Lung (tissue), 12 donors: ENCODE results near the gene PASD1. TPM values are rescaled to one million over a fixed set of nuclear protein-coding genes. Genes with fewer than 3 reads are reported as not detected.

Experiments
- ATAC-seq: fragments of 200-7000 bp; cut with Tn5 transposase; one replicate; pipeline ENCODE4 v1.9.1; 2020; ENCODE audit warnings: moderate number of reproducible peaks; ENCODE audit not compliant: insufficient read depth, low FRiP score
- DNase-seq, 3 donors: peaks; one replicate each; pipeline ENCODE4 v3.0.0-alpha.2; 2013 to 2017
- H3K27ac ChIP-seq, 2 donors: one replicate each; pipeline ENCODE4 v1.5.1; 2013; ENCODE audit warnings: mild to moderate bottlenecking in 2 of 2, moderate library complexity in 2 of 2, control low read depth in 1 of 2, inconsistent platforms in 1 of 2, low read depth in 1 of 2, low read length in 1 of 2
- H3K27me3 ChIP-seq, 3 donors: one replicate each; pipeline ENCODE4 v1.5.1; 2013; ENCODE audit warnings: low read length in 2 of 3; ENCODE audit not compliant: control insufficient read depth in 3 of 3, insufficient read depth in 3 of 3
- H3K36me3 ChIP-seq, 4 donors: one replicate each; pipeline ENCODE4 v1.5.1; 2013; ENCODE audit warnings: low read length in 4 of 4, mild to moderate bottlenecking in 1 of 4, moderate library complexity in 1 of 4; ENCODE audit not compliant: control insufficient read depth in 4 of 4, insufficient read depth in 4 of 4
- H3K4me1 ChIP-seq, 5 donors: one replicate each; pipeline ENCODE4 v1.5.1; 2013; ENCODE audit warnings: low read length in 5 of 5, mild to moderate bottlenecking in 2 of 5, moderate library complexity in 1 of 5; ENCODE audit not compliant: control insufficient read depth in 5 of 5, insufficient read depth in 5 of 5
- H3K4me3 ChIP-seq: one replicate; pipeline ENCODE4 v1.5.1; 2013; ENCODE audit warnings: mild to moderate bottlenecking, control low read depth, moderate library complexity
- H3K9ac ChIP-seq, 2 donors: one replicate each; pipeline ENCODE4 v1.5.1; 2013; ENCODE audit warnings: low read length in 2 of 2, control low read depth in 1 of 2; ENCODE audit not compliant: insufficient read depth in 1 of 2
- H3K9me3 ChIP-seq, 4 donors: one replicate each; pipeline ENCODE4 v1.5.1; 2013; ENCODE audit warnings: low read length in 3 of 4, mild to moderate bottlenecking in 1 of 4, moderate library complexity in 1 of 4; ENCODE audit not compliant: control insufficient read depth in 4 of 4, insufficient read depth in 3 of 4
- WGBS, 2 donors: extraction: QIAGEN DNeasy Blood & Tissue Kit; methylation state at CpG; one replicate each; pipeline ENCODE4 v1.1.7; 2013; 5-methylcytosine and 5-hydroxymethylcytosine counted together
- polyA plus RNA-seq, 2 donors: library from polyadenylated mRNA; stranded (reverse); fragments of 200-250 nt; gene quantifications; one replicate each; pipeline ENCODE4 v1.2.1, GENCODE V29; 2013
- total RNA-seq, 2 donors: library from RNA; depleted of rRNA in 1 of 2; stranded (reverse); fragments of >200 nt in 1 of 2; gene quantifications; one replicate each; pipeline ENCODE4 v1.2.1, GENCODE V29; 2014 to 2021
- TF ChIP-seq, protein P1 (sequence below): IDR thresholded peaks from 2 replicates; pipeline ENCODE4 v1.5.1; 2012; ENCODE audit warnings: mild to moderate bottlenecking; ENCODE audit errors: control extremely low read depth, extremely low read depth
- donor health status: control.
- donor health status: control.
- donor health status: Bipolar disorder and iron deficiency.
- donor health status: healthy.
- donor health status: DM: yes; HTN: yes; CAD: no.

PASD1 gene
- total and polyA plus RNA-seq, 4 donors = not detected

DNA sequence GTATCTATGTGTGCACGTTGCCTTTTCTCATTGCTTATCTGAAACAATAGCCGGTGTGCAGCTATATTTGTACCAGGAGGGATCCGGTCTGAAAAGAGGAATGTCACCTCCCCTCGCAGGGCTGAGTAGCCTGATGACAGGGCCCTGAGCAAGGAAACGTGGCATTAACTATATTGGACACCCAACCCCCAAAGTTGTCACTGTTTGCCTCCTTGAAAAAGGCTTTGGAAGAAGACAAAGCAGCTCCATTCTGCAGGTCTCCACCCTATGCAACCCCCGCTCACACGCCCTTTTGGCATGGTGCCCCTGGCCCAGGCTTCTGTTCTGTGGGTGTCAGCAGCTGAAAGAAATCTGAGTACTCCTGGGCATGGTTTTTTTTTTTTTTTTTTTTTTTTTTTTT, 140.0 kb downstream of the PASD1 start:
- H3K36me3 ChIP-seq = no peaks in the 10 kb centered on the region
- WGBS, 2 donors = 50 to 56% methylated on average over 7 of the region's 7 CpGs
- TF ChIP-seq, protein P1, sequence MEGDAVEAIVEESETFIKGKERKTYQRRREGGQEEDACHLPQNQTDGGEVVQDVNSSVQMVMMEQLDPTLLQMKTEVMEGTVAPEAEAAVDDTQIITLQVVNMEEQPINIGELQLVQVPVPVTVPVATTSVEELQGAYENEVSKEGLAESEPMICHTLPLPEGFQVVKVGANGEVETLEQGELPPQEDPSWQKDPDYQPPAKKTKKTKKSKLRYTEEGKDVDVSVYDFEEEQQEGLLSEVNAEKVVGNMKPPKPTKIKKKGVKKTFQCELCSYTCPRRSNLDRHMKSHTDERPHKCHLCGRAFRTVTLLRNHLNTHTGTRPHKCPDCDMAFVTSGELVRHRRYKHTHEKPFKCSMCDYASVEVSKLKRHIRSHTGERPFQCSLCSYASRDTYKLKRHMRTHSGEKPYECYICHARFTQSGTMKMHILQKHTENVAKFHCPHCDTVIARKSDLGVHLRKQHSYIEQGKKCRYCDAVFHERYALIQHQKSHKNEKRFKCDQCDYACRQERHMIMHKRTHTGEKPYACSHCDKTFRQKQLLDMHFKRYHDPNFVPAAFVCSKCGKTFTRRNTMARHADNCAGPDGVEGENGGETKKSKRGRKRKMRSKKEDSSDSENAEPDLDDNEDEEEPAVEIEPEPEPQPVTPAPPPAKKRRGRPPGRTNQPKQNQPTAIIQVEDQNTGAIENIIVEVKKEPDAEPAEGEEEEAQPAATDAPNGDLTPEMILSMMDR = no peak
- ATAC-seq (no peak), DNase-seq (peak; percentile 54 to 71 (median 68))
- peaks cover 0 to 2% (median 0%) of the 10 kb centered on the region in 5 donors for H3K4me1 ChIP-seq
- H3K9ac ChIP-seq = no peak overlapping the region
- H3K9me3 ChIP-seq = peaks cover 0 to 6% (median 0%) of the 10 kb centered on the region in 4 donors
- no peak overlapping the region for H3K4me3 ChIP-seq
- H3K27me3 ChIP-seq = no peaks in the 10 kb centered on the region
- H3K27ac ChIP-seq = no peak overlapping the region

DNA sequence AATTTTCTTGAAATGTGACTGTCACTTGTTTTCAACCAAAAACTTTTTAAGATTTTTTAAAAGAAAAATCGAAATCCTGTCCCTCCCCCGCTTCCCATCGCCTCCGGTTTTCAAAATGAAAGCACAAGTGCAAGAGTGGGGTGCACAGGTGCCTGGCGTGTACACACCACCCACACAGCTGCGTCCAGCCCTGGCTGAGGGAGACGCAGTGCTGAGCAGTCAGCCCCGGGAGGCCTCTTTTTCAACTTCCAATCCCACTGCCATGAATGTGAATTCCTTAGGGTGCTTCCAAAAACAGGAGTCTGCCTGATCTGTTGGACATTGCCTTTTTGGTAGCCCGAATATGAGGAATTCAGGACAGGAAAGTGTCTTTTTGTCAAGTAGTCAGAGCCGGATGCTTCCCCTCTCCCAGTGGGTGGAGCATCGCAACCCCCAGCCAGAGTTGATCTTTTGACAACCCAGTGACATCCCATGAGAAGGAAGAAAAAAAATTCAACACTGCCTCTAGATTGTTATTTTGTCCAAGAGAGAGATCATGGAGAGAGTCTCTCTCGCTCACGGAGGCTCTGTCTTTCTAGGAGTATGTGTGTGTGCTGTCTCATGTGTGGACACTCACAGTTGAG, 140.7 kb downstream of the PASD1 start:
- Histone ChIP-seq H3K4me3 (no peak overlapping the region), H3K9me3 (peaks cover 0 to 4% (median 0%) of the 10 kb centered on the region in 4 donors), H3K27ac (peak overlapping the region in 1 of 2 donors; percentile 33), H3K4me1 (peaks cover 0 to 2% (median 0%) of the 10 kb centered on the region in 5 donors), H3K27me3 (no peaks in the 10 kb centered on the region), H3K36me3 (no peaks in the 10 kb centered on the region), H3K9ac (no peak overlapping the region)
- peak in 2 of 3 donors; percentile 9 to 10 for DNase-seq
- TF ChIP-seq, protein P1 = no peak
- WGBS, 2 donors = 58% methylated on average over 13 of the region's 13 CpGs
- ATAC-seq = no peak

DNA sequence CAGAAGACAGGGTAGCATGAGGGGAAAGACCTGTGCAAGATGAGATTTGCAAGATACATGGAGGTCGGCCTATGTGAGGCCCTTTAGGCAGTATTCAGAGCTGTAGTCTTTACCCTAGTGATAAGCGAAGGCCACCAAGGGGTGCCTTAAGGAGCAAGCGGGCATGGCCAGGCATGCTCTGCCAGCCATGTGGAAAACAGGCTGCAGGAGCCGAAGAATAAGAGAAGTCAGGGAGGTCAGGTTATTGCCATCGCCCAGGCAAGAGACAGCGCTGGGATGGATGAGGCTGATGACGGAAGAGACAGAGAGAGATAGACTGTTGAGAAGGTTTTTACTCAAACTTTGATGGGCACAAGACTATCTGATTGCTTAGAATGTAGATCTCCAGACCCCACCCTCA, 145.3 kb downstream of the PASD1 start:
- Histone ChIP-seq H3K4me1 (peaks cover 0 to 4% (median 0%) of the 10 kb centered on the region in 5 donors), H3K9ac (no peak overlapping the region), H3K27me3 (peaks cover 0 to 6% (median 0%) of the 10 kb centered on the region in 3 donors), H3K9me3 (peaks cover 0 to 3% (median 0%) of the 10 kb centered on the region in 4 donors), H3K36me3 (no peaks in the 10 kb centered on the region), H3K4me3 (no peak overlapping the region), H3K27ac (no peak overlapping the region)
- ATAC-seq = no peak
- TF ChIP-seq, protein P1 = no peak
- WGBS, 2 donors = 86 to 95% methylated on average over 7 of the region's 7 CpGs
- no peak for DNase-seq
